Neural progenitor cell (in vitro differentiated cells): ENCODE measurements around the gene NEDD4L. TPM values are rescaled to one million over a fixed set of nuclear protein-coding genes. Genes with fewer than 3 reads are reported as not detected.

Source experiments
- DNase-seq: peaks from one replicate; pipeline ENCODE4 v3.0.0-alpha.2; 2016; ENCODE audit warnings: low spot score
- H2AFZ ChIP-seq: fragments of 200-600 bp; sonication (generic); replicated peaks from 2 replicates; pipeline ENCODE4 v1.6.1; 2016; ENCODE audit warnings: antibody characterized with exemption
- H3F3A ChIP-seq: fragments of 200-600 bp; sonication (generic); 2 replicates; pipeline ENCODE4 v1.6.1; 2016; ENCODE audit warnings: antibody characterized with exemption, low read depth
- H3K27ac ChIP-seq: fragments of 200-600 bp; sonication (generic); 2 replicates; pipeline ENCODE4 v1.5.1; 2016; ENCODE audit warnings: mild to moderate bottlenecking
- H3K27me3 ChIP-seq: fragments of 200-600 bp; sonication (generic); 2 replicates; pipeline ENCODE4 v1.6.1; 2016; ENCODE audit warnings: mild to moderate bottlenecking, moderate library complexity
- H3K36me3 ChIP-seq: fragments of 200-600 bp; sonication (generic); 2 replicates; pipeline ENCODE4 v1.5.1; 2016
- H3K4me1 ChIP-seq: fragments of 200-600 bp; sonication (generic); 2 replicates; pipeline ENCODE4 v1.6.1; 2016; ENCODE audit warnings: mixed run types
- H3K4me2 ChIP-seq: fragments of 200-600 bp; sonication (generic); 2 replicates; pipeline ENCODE4 v1.6.1; 2016
- H3K4me3 ChIP-seq: fragments of 200-600 bp; sonication (generic); 2 replicates; pipeline ENCODE4 v1.5.1; 2016
- H3K79me2 ChIP-seq: fragments of 200-600 bp; sonication (generic); 2 replicates; pipeline ENCODE4 v1.6.1; 2016; ENCODE audit warnings: low read depth
- H3K9ac ChIP-seq: fragments of 200-600 bp; sonication (generic); 2 replicates; pipeline ENCODE4 v1.6.1; 2016
- H3K9me3 ChIP-seq: fragments of 200-600 bp; sonication (generic); 2 replicates; pipeline ENCODE4 v1.5.1; 2016; ENCODE audit warnings: low read depth
- H4K20me1 ChIP-seq: fragments of 200-600 bp; sonication (generic); 2 replicates; pipeline ENCODE4 v1.6.1; 2016; ENCODE audit warnings: low read depth
- H3K27ac Mint-ChIP-seq: 3 replicates; pipeline ENCODE4 v1.8.0; 2021; ENCODE audit warnings: mixed read lengths
- H3K27me3 Mint-ChIP-seq: 2 replicates; pipeline ENCODE4 v1.8.0; 2022; ENCODE audit warnings: low read depth, mild to moderate bottlenecking, inconsistent platforms, moderate library complexity, mixed read lengths; ENCODE audit not compliant: insufficient read depth
- H3K36me3 Mint-ChIP-seq: 3 replicates; pipeline ENCODE4 v1.8.0; 2021; ENCODE audit warnings: mixed read lengths
- H3K4me1 Mint-ChIP-seq: 3 replicates; pipeline ENCODE4 v1.8.0; 2021; ENCODE audit warnings: mixed read lengths
- H3K4me3 Mint-ChIP-seq: 3 replicates; pipeline ENCODE4 v1.8.0; 2021; ENCODE audit warnings: mild to moderate bottlenecking, moderate library complexity, mixed read lengths
- H3K9me3 Mint-ChIP-seq: 3 replicates; pipeline ENCODE4 v1.8.0; 2020; ENCODE audit warnings: mixed read lengths
- EZH2 ChIP-seq: fragments of 200-600 bp; sonication (generic); IDR thresholded peaks from 2 replicates; pipeline ENCODE4 v1.6.1; 2017; ENCODE audit warnings: antibody characterized with exemption, mild to moderate bottlenecking, moderate library complexity
- EZH2phosphoT487 ChIP-seq: fragments of 200-600 bp; sonication (generic); IDR thresholded peaks from 2 replicates; pipeline ENCODE4 v1.6.1; 2017; ENCODE audit warnings: antibody characterized with exemption
- total RNA-seq: library from RNA; depleted of rRNA; stranded (reverse); fragments of >200 nt; gene quantifications from 2 replicates; pipeline ENCODE4 v1.2.3, GENCODE V29; 2015; ENCODE audit warnings: low replicate concordance
- TF ChIP-seq, protein P1 (sequence below): fragments of 200-600 bp; sonication (generic); IDR thresholded peaks from 2 replicates; pipeline ENCODE4 v1.5.1; 2017; ENCODE audit warnings: antibody characterized with exemption, mild to moderate bottlenecking

The NEDD4L gene
- total RNA-seq, 1 donor from 2014 or later: 55.5 TPM

DNA sequence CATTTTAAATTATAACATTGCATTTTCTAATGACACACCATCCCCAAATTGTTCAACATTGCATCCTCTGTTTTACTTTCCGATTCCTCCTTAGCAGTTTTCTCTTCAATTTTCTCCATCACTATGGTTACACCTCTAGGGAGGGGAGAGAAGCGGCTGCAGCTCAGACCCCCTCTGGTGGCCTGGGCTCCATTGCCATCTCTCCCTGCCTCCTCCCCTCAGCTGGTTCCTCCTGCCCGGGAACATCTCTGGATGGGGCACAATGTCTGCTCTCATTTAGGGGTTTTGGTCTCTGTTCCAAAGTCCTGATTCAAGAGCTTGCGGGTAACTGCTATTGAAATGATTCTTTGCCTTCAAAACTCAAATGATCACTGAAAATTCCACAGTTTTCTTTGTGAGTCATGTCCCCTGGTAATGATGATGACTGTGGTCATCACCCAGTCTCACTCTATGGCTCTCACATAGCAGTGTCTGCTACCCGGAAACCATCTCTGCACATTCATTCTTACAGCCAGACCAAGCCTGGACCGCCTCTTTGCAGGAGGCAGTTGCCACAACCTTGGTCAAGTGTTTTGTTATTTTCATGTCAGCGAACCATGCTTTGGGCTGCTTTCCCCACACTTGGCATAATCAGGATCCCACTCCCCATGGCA lies 321.0 kb downstream of the NEDD4L start:
- H3F3A ChIP-seq: no peaks in the 10 kb centered on the region
- no peaks in the 10 kb centered on the region for H3K9me3 ChIP-seq
- Mint-ChIP-seq H3K36me3 (peaks cover 18% of the 10 kb centered on the region), H3K4me3 (no peak overlapping the region), H3K9me3 (no peaks in the 10 kb centered on the region), H3K27ac (no peak overlapping the region), H3K4me1 (peaks cover 16% of the 10 kb centered on the region), H3K27me3 (peaks cover 2% of the 10 kb centered on the region)
- no peak overlapping the region for H3K4me3 ChIP-seq
- H3K27ac ChIP-seq: no peak overlapping the region
- TF ChIP-seq EZH2 (no peak), EZH2phosphoT487 (no peak)
- TF ChIP-seq, protein P1, sequence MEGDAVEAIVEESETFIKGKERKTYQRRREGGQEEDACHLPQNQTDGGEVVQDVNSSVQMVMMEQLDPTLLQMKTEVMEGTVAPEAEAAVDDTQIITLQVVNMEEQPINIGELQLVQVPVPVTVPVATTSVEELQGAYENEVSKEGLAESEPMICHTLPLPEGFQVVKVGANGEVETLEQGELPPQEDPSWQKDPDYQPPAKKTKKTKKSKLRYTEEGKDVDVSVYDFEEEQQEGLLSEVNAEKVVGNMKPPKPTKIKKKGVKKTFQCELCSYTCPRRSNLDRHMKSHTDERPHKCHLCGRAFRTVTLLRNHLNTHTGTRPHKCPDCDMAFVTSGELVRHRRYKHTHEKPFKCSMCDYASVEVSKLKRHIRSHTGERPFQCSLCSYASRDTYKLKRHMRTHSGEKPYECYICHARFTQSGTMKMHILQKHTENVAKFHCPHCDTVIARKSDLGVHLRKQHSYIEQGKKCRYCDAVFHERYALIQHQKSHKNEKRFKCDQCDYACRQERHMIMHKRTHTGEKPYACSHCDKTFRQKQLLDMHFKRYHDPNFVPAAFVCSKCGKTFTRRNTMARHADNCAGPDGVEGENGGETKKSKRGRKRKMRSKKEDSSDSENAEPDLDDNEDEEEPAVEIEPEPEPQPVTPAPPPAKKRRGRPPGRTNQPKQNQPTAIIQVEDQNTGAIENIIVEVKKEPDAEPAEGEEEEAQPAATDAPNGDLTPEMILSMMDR: no peak
- no peaks in the 10 kb centered on the region for H3K4me1 ChIP-seq
- no peaks in the 10 kb centered on the region for H3K79me2 ChIP-seq
- H3K27me3 ChIP-seq: no peaks in the 10 kb centered on the region
- no peaks in the 10 kb centered on the region for H4K20me1 ChIP-seq
- no peak overlapping the region for H3K4me2 ChIP-seq
- H2AFZ ChIP-seq: no peak overlapping the region
- DNase-seq: no peak
- no peak overlapping the region for H3K9ac ChIP-seq
- peaks cover 4% of the 10 kb centered on the region for H3K36me3 ChIP-seq

DNA sequence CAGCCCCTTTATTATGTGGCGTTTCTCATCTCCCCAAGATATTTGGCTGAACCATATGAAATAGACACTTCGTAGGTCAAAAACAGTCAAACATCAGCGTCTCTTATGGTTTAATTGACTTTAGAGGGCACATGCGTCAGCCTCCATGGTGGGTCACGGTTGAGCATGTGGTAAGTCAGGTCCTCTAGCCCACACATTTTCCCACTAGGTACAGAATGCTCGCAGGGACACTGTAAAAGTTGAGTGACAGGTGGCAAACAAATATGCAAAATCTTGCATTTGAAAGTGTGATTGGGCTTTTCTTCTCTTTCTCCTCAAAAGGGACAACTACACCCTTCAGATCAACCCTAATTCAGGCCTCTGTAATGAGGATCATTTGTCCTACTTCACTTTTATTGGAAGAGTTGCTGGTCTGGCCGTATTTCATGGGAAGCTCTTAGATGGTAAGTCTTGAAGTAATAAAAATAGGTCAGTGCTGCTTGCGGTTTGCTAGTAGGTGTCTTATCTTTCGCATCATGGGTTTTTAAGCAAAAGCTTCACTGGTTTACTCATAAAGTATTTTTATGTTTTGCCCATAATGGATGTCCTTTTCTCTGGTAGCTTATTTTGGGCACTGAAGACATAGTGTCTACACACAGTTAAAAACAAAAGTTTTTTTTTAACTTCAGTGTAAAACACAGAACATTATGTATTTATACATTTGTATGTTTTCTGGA lies 323.6 kb downstream of the NEDD4L start:
- Histone ChIP-seq H2AFZ (no peak overlapping the region), H3K9ac (no peak overlapping the region), H4K20me1 (no peaks in the 10 kb centered on the region), H3K9me3 (no peaks in the 10 kb centered on the region), H3F3A (no peaks in the 10 kb centered on the region), H3K36me3 (peaks cover 4% of the 10 kb centered on the region), H3K4me3 (no peak overlapping the region), H3K27me3 (no peaks in the 10 kb centered on the region), H3K4me1 (no peaks in the 10 kb centered on the region), H3K27ac (no peak overlapping the region), H3K79me2 (no peaks in the 10 kb centered on the region), H3K4me2 (no peak overlapping the region)
- TF ChIP-seq, protein P1: no peak
- TF ChIP-seq EZH2phosphoT487 (no peak), EZH2 (no peak)
- H3K4me1 Mint-ChIP-seq: peaks cover 5% of the 10 kb centered on the region
- no peak overlapping the region for H3K4me3 Mint-ChIP-seq
- H3K36me3 Mint-ChIP-seq: peaks cover 29% of the 10 kb centered on the region
- no peak overlapping the region for H3K27ac Mint-ChIP-seq
- H3K27me3 Mint-ChIP-seq: peaks cover 2% of the 10 kb centered on the region
- H3K9me3 Mint-ChIP-seq: no peaks in the 10 kb centered on the region
- DNase-seq: no peak

GRCh38 chr18:58369616-58370015 lies 325.6 kb downstream of the NEDD4L start:
- Mint-ChIP-seq H3K27me3 (peaks cover 2% of the 10 kb centered on the region), H3K4me1 (peaks cover 23% of the 10 kb centered on the region), H3K36me3 (peaks cover 27% of the 10 kb centered on the region)

More at GRCh38 chr18:58369616-58370015, 325.6 kb downstream of the NEDD4L start:
- Histone ChIP-seq H2AFZ (no peak overlapping the region), H3K4me3 (no peak overlapping the region), H3K4me1 (peaks cover 19% of the 10 kb centered on the region), H4K20me1 (peaks cover 6% of the 10 kb centered on the region), H3K27ac (no peak overlapping the region), H3K9ac (no peak overlapping the region), H3F3A (peaks cover 6% of the 10 kb centered on the region), H3K4me2 (no peak overlapping the region), H3K36me3 (no peaks in the 10 kb centered on the region), H3K9me3 (no peaks in the 10 kb centered on the region), H3K27me3 (no peaks in the 10 kb centered on the region), H3K79me2 (no peaks in the 10 kb centered on the region)
- no peak for DNase-seq
- H3K4me3 Mint-ChIP-seq: no peak overlapping the region
- peak overlapping the region; percentile 34 for H3K27ac Mint-ChIP-seq
- no peaks in the 10 kb centered on the region for H3K9me3 Mint-ChIP-seq
- TF ChIP-seq EZH2 (no peak), EZH2phosphoT487 (no peak)
- TF ChIP-seq, protein P1: no peak
